ENCODE measurements around the gene DPF3. TPM values are rescaled to one million over a fixed set of nuclear protein-coding genes. Genes with fewer than 3 reads are reported as not detected.

Gene DPF3
- total RNA-seq, 6 experiments from 2014 or later = 1.2 to 5.7 (median 2.9) TPM

DNA sequence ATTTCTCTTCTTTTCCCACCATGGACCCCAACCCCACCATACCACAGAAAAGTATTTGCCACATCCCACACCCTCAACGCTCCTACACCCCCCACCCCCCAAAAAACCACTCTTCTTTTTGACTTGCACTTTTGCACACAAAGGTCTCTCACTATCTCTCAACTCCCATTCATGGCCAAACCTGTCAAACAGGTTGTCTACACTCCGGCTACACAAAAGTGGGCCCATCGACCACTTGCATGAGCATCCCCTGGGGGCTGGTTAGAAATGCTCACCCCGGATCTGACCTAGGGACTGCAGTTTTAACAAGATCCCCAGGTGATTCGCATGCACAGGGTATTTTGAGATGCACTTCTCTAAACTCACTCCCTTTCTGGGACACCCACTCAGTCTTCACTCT lies 248.2 kb downstream of the DPF3 start:
- no peak for DNase-seq
- intact Hi-C loops (cut with DNase I) = no loop called here
- Histone ChIP-seq H3K4me1 (no peaks in the 10 kb centered on the region), H3K36me3 (no peaks in the 10 kb centered on the region), H3K27ac (no peak overlapping the region), H3K4me3 (no peak overlapping the region), H3K27me3 (no peaks in the 10 kb centered on the region), H3K9me3 (no peaks in the 10 kb centered on the region)
- ATAC-seq = no peak
- no peak for TF ChIP-seq POLR2A (IDR thresholded peaks at IDR 0.05)
- 62% methylated on average over 4 of the region's 5 CpGs for WGBS (ENCODE audit: insufficient coverage, low coverage, low lambda C conversion rate, missing lambda C conversion rate)

DNA sequence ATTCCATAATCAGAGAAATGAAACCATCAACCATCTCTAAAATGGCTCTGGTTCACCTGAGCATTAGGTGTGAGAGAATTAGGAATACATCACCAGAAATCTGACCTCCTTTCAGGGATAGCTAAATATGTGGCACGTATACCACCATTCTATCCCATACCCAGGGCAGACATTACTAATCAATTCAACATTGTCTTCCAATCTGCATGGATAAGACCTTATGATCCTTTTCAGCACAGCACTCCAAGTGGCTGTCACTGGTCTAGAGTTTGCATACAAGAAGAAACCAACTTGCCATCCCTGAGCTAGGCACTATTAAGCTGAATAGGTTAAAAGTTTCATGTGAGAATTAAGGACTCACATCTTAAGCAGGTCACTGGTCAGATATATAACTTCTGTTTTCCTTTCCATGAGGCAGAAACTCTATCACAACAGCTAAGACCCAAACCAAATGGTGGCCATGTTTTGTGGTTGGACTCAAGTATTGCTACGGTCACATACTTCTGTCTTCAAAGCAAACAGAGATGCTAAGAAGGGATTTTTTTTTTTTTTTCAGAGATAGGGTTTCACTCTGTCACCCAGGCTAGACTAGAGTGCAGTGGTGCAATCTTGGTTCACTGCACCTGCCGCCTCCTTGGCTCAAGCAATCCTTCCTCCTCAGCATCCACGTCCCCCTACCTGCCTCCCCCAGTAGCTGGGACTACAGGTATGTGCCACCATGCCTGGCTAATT lies 249.0 kb downstream of the DPF3 start:
- Histone ChIP-seq H3K4me1 (no peaks in the 10 kb centered on the region), H3K27ac (no peak overlapping the region), H3K27me3 (no peaks in the 10 kb centered on the region), H3K36me3 (no peaks in the 10 kb centered on the region), H3K9me3 (no peaks in the 10 kb centered on the region), H3K4me3 (no peak overlapping the region)
- DNase-seq (no peak), ATAC-seq (no peak)
- intact Hi-C loops (cut with DNase I) = no loop called here
- 46% methylated on average over 2 of the region's 4 CpGs for WGBS (ENCODE audit: insufficient coverage, low coverage, low lambda C conversion rate, missing lambda C conversion rate)
- TF ChIP-seq POLR2A (IDR thresholded peaks at IDR 0.05) = no peak
- TF ChIP-seq, protein P1, sequence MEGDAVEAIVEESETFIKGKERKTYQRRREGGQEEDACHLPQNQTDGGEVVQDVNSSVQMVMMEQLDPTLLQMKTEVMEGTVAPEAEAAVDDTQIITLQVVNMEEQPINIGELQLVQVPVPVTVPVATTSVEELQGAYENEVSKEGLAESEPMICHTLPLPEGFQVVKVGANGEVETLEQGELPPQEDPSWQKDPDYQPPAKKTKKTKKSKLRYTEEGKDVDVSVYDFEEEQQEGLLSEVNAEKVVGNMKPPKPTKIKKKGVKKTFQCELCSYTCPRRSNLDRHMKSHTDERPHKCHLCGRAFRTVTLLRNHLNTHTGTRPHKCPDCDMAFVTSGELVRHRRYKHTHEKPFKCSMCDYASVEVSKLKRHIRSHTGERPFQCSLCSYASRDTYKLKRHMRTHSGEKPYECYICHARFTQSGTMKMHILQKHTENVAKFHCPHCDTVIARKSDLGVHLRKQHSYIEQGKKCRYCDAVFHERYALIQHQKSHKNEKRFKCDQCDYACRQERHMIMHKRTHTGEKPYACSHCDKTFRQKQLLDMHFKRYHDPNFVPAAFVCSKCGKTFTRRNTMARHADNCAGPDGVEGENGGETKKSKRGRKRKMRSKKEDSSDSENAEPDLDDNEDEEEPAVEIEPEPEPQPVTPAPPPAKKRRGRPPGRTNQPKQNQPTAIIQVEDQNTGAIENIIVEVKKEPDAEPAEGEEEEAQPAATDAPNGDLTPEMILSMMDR (IDR thresholded peaks at IDR 0.05) = no peak

DNA sequence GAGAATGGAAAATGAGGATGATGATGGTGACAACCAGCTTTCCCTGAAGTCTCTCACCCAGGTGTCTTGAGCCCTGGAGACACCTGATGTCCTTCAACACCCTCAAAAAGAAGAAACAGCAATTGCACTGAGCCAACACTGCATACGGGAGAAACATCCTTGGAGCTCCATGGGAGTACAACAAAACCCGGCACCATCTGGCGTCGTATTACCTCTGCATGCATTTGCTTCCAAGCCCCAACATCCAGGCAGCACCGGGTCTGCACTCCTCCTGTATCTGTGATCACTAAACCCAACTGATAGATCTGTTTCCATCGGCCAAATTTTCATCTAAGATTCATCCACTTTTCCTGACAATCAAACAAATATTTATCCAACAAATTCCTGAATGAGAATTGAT lies 249.9 kb downstream of the DPF3 start:
- Histone ChIP-seq H3K9me3 (no peaks in the 10 kb centered on the region), H3K27me3 (no peaks in the 10 kb centered on the region), H3K4me1 (no peaks in the 10 kb centered on the region), H3K27ac (no peak overlapping the region), H3K4me3 (no peak overlapping the region), H3K36me3 (no peaks in the 10 kb centered on the region)
- no peak for TF ChIP-seq POLR2A (IDR thresholded peaks at IDR 0.05)
- DNase-seq = no peak
- no peak for ATAC-seq
- intact Hi-C loops (cut with DNase I) = no loop called here
- WGBS (ENCODE audit: insufficient coverage, low coverage, low lambda C conversion rate, missing lambda C conversion rate) = 78% methylated on average over 3 of the region's 6 CpGs

DNA sequence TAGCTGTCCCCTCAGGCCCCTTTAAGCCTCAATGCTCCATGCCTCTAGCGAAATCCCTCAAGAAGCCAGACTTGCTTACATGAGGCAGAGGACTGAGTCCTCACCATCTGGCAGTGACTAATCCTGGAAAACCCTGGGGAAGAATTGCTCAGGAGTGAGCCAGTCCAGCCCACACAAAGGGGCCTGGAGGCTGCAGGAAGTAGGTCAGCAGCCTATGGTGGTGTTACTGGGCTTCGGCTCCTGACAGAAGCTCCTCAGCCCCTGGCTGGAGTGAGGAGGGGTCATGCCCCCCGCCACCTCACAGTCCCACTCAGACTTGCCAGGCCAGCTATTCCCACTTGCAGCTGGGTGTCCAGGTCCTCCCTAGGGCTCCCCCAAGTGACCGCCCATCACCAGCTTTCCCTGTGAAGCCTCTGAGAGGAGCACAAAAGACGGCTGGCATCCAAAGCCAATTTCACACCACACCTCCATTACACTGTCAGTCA lies 250.5 kb downstream of the DPF3 start:
- no peaks in the 10 kb centered on the region for H3K9me3 ChIP-seq
- no peak for TF ChIP-seq POLR2A (IDR thresholded peaks at IDR 0.05)
- TF ChIP-seq, protein P1 (IDR thresholded peaks at IDR 0.05) = no peak
- DNase-seq (no peak), ATAC-seq (peak in 1 of 4 donors; percentile 34)
- H3K4me1 ChIP-seq = no peaks in the 10 kb centered on the region
- 67% methylated on average over 1 of the region's 5 CpGs for WGBS (ENCODE audit: insufficient coverage, low coverage, low lambda C conversion rate, missing lambda C conversion rate)
- no peak overlapping the region for H3K4me3 ChIP-seq
- H3K36me3 ChIP-seq = no peaks in the 10 kb centered on the region
- H3K27ac ChIP-seq = no peak overlapping the region
- intact Hi-C loops (cut with DNase I) = no loop called here
- H3K27me3 ChIP-seq = no peaks in the 10 kb centered on the region

DNA sequence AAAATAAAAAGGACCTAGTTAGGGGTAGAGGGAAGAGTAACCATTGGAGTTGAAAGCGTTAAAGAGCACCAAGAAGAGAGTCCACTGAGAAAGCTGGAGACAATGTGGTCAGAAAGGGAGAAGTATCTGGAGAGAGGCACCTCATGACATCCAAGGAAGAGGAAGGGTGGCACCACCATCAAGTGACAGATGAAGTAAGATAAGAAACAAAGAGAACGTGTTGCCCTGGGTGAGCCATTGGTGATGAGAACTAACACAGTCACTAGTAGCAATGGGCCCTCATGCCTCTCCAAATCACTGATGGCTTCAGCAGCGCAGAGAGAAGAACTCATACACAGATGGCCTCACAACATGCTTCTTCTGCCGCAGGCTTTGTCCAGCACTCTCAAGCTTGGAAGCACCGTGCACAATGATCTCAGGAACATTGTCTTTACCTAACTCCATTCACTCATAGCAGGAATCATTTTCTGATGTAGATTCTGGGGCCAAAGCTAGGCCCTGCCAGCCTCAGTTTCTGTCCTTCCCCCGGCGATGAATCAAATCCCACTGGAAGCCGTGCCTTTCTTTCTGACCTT lies 252.9 kb downstream of the DPF3 start:
- intact Hi-C loops (cut with DNase I) = no loop called here
- 90% methylated on average over 5 of the region's 8 CpGs for WGBS (ENCODE audit: insufficient coverage, low coverage, low lambda C conversion rate, missing lambda C conversion rate)
- Histone ChIP-seq H3K4me3 (no peak overlapping the region), H3K9me3 (no peaks in the 10 kb centered on the region), H3K4me1 (no peaks in the 10 kb centered on the region), H3K36me3 (no peaks in the 10 kb centered on the region), H3K27ac (no peak overlapping the region), H3K27me3 (no peaks in the 10 kb centered on the region)
- ATAC-seq = no peak
- DNase-seq = no peak
- TF ChIP-seq POLR2A (IDR thresholded peaks at IDR 0.05) = no peak
- TF ChIP-seq, protein P1 (IDR thresholded peaks at IDR 0.05) = no peak

Data from right lobe of liver (tissue), 6 donors.